Right atrium auricular region (tissue), 2 donors: ENCODE measurements around the gene S1PR4. TPM values are rescaled to one million over a fixed set of nuclear protein-coding genes. Genes with fewer than 3 reads are reported as not detected.

Experiments
- DNase-seq: peaks from one replicate; pipeline ENCODE4 v3.0.0-alpha.2; 2019; ENCODE audit warnings: low spot score
- H3K27ac ChIP-seq, 2 donors: fragments of 200-600 bp; sonication (generic); 1 replicate in 1 of 2; 2 replicates in 1 of 2; pipeline ENCODE4 v1.5.1; 2016 to 2019
- H3K27me3 ChIP-seq, 2 donors: fragments of 200-600 bp; sonication (generic); one replicate each; pipeline versions ENCODE4 v1.5.1 to v1.6.0; 2017 to 2019
- H3K36me3 ChIP-seq: fragments of 200-600 bp; sonication (generic); one replicate; pipeline ENCODE4 v1.5.1; 2016
- H3K4me1 ChIP-seq, 2 donors: fragments of 200-600 bp; sonication (generic); one replicate each; pipeline versions ENCODE4 v1.5.1 to v1.6.0; 2017 to 2019
- H3K4me3 ChIP-seq, 2 donors: fragments of 200-600 bp; sonication (generic); 1 replicate in 1 of 2; 2 replicates in 1 of 2; pipeline ENCODE4 v1.5.1; 2017 to 2019; ENCODE audit warnings: mild to moderate bottlenecking in 1 of 2, moderate library complexity in 1 of 2
- H3K9me3 ChIP-seq, 2 donors: fragments of 200-600 bp; sonication (generic); one replicate each; pipeline ENCODE4 v1.5.1; 2019
- total RNA-seq, 2 donors: library from RNA; depleted of rRNA; stranded (reverse); fragments of >200 nt; gene quantifications; one replicate each; pipeline ENCODE4 v1.1.0, GENCODE V29; 2016
- TF ChIP-seq, protein P1 (sequence below), 2 donors: fragments of 200-600 bp; sonication (generic); IDR thresholded peaks; one replicate each; pipeline ENCODE4 v1.5.1; 2019; ENCODE audit warnings: antibody characterized with exemption in 2 of 2

Gene S1PR4
- total RNA-seq, 2 donors from 2014 or later: 0.48 to 0.94 TPM

DNA sequence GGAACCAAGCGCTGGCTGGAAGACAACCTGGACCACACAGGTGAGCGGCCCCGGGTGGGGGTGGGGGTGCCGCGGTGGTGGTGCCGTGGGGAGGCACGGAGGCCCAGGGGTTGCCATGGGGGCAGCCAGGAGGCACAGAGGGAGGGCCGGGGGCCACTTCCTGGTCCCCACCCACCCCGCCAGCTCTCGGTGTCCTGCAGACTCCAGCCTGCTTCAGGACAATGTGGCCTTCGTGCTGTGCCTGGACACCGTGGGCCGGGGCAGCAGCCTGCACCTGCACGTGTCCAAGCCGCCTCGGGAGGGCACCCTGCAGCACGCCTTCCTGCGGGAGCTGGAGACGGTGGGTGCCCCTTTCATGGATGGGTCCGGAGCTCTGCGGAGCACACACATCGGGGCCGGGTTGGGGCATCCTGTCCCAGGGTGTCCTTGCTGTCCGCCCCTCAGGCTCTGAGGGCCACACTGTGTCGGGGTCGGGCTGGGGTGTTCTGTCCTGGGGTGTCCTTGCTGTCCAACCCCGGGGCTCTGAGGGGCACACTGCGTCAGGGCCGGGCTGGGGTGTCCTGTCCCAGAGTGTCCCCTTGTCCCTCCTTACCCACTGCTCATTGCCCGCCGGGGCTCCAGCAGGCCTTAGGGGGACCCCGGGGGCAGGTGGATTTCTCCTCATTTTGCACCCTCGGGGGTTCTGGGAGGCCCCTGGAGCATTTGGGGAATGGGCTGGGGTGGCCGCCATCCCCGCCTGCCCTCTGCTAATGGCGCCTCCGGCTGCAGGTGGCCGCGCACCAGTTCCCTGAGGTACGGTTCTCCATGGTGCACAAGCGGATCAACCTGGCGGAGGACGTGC lies 25.5 kb downstream of the S1PR4 start:
- no peaks in the 10 kb centered on the region for H3K9me3 ChIP-seq
- TF ChIP-seq, protein P1, sequence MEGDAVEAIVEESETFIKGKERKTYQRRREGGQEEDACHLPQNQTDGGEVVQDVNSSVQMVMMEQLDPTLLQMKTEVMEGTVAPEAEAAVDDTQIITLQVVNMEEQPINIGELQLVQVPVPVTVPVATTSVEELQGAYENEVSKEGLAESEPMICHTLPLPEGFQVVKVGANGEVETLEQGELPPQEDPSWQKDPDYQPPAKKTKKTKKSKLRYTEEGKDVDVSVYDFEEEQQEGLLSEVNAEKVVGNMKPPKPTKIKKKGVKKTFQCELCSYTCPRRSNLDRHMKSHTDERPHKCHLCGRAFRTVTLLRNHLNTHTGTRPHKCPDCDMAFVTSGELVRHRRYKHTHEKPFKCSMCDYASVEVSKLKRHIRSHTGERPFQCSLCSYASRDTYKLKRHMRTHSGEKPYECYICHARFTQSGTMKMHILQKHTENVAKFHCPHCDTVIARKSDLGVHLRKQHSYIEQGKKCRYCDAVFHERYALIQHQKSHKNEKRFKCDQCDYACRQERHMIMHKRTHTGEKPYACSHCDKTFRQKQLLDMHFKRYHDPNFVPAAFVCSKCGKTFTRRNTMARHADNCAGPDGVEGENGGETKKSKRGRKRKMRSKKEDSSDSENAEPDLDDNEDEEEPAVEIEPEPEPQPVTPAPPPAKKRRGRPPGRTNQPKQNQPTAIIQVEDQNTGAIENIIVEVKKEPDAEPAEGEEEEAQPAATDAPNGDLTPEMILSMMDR (IDR thresholded peaks at IDR 0.05): no peak
- H3K27ac ChIP-seq: no peak overlapping the region
- no peak for DNase-seq
- no peak overlapping the region for H3K4me3 ChIP-seq
- no peaks in the 10 kb centered on the region for H3K27me3 ChIP-seq
- peaks cover 35% of the 10 kb centered on the region for H3K36me3 ChIP-seq
- H3K4me1 ChIP-seq: no peaks in the 10 kb centered on the region

DNA sequence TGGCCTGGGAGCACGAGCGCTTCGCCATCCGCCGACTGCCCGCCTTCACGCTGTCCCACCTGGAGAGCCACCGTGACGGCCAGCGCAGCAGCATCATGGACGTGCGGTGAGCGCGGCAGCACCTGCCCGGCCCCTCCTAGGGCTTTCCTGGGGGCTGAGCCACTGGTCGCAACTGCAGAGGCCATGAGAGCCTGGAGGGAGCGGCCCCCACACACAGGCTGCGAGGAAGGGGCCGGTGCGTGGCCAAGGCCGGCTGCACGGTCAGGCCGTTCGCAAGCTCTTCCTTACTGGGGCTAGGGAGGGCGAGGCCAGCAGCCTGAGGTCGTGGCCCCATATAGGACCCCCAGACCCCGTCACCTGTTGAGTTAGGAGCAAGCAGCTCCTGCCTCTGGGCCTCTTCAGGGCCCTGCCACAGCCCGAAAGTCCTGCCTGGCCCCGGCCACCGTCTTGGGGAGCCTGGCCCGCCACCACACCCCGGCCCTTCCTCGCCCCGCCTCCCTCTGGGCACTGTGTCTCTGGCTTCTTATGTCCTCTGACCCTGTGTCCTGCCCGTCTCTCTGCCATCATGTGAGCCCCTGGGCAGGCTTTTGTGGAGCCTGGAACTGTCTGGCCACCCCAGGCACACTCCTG lies 26.2 kb downstream of the S1PR4 start:
- Histone ChIP-seq H3K4me1 (no peaks in the 10 kb centered on the region), H3K27ac (no peak overlapping the region), H3K36me3 (peaks cover 33% of the 10 kb centered on the region), H3K9me3 (no peaks in the 10 kb centered on the region), H3K27me3 (no peaks in the 10 kb centered on the region), H3K4me3 (no peak overlapping the region)
- no peak for DNase-seq
- TF ChIP-seq, protein P1 (IDR thresholded peaks at IDR 0.05): no peak

DNA sequence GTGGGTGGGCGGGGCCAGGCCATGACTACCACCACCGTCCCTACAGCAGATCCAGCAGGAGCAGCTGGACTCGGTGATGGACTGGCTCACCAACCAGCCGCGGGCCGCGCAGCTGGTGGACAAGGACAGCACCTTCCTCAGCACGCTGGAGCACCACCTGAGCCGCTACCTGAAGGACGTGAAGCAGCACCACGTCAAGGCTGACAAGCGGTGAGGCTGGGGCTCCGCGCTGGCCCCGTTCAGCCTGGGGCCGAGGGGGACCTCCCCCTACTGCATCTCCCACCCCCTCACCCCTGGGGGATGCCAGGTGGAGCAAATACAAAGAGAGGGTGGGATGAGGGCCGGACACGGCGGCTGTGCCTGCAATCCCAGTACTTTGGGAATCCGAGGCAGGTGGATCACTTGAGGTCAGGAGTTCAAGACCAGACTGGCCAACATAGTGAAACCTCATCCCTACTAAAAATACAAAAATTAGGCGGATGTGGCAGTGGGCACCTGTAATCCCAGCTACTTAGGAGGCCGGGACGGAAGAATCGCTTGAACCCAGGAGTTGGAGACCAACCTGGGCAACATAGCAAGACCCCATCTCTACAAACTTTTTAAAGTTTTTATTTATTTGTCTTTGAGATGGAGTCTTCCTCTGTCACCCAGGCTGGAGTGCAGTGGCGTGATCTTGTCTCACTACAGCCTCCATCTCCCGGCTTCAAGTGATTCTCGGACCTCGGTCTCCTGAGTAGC lies 27.8 kb downstream of the S1PR4 start:
- Histone ChIP-seq H3K27me3 (no peaks in the 10 kb centered on the region), H3K4me1 (no peaks in the 10 kb centered on the region), H3K27ac (no peak overlapping the region), H3K36me3 (peaks cover 33% of the 10 kb centered on the region), H3K9me3 (no peaks in the 10 kb centered on the region), H3K4me3 (no peak overlapping the region)
- TF ChIP-seq, protein P1 (IDR thresholded peaks at IDR 0.05): no peak
- no peak for DNase-seq

DNA sequence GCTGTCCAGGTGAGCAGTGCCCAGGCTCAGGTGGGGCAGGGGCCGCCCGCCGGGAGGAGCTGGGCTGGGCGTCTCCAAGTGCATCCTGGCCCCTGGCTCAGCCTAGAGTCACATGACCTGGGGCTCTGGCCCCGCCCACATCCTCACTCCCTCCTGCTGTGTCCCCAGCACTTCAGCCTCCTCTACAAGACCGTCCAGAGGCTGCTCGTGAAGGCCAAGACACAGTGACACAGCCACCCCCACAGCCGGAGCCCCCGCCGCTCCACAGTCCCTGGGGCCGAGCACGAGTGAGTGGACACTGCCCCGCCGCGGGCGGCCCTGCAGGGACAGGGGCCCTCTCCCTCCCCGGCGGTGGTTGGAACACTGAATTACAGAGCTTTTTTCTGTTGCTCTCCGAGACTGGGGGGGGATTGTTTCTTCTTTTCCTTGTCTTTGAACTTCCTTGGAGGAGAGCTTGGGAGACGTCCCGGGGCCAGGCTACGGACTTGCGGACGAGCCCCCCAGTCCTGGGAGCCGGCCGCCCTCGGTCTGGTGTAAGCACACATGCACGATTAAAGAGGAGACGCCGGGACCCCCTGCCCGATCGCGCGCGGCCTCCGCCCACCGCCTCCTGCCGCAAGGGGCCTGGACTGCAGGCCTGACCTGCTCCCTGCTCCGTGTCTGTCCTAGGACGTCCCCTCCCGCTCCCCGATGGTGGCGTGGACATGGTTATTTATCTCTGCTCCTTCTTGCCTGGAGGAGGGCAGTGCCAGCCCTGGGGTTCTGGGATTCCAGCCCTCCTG lies 29.1 kb downstream of the S1PR4 start:
- Histone ChIP-seq H3K27ac (no peak overlapping the region), H3K36me3 (peaks cover 33% of the 10 kb centered on the region), H3K4me3 (no peak overlapping the region), H3K27me3 (no peaks in the 10 kb centered on the region), H3K9me3 (no peaks in the 10 kb centered on the region), H3K4me1 (no peaks in the 10 kb centered on the region)
- TF ChIP-seq, protein P1 (IDR thresholded peaks at IDR 0.05): no peak
- DNase-seq: no peak
